ENCODE data around the gene KLHL26.

The KLHL26 gene

DNA sequence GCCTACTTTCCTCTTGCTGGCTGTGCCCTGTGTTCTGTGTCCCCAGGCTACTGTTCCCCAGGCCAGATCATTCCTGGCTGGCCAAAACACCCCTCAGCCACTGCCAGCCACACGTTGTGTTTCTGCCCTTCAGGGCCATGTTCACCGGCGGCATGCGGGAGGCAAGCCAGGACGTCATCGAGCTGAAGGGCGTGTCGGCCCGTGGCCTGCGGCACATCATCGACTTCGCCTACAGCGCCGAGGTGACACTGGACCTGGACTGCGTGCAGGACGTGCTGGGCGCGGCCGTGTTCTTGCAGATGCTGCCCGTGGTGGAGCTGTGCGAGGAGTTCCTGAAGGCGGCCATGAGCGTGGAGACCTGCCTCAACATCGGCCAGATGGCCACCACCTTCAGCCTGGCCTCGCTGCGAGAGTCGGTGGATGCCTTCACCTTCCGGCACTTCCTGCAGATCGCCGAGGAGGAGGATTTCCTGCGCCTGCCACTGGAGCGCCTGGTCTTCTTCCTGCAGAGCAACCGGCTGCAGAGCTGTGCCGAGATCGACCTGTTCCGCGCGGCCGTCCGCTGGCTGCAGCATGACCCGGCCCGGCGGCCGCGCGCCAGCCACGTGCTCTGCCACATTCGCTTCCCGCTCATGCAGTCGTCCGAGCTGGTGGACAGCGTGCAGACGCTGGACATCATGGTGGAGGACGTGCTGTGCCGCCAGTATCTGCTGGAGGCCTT is 30.9 kb downstream of the KLHL26 start:
- Mint-ChIP-seq H3K9me3 (no peaks in the 10 kb centered on the region), H3K27me3 (ENCODE audit: low read depth, poor library complexity) (no peaks in the 10 kb centered on the region), H3K4me3 (no peak overlapping the region), H3K36me3 (ENCODE audit: low read depth) (peaks cover 15% of the 10 kb centered on the region), H3K4me1 (peaks cover 49% of the 10 kb centered on the region), H3K27ac (no peak overlapping the region)
- no peak for DNase-seq
- TF ChIP-seq, protein P1, sequence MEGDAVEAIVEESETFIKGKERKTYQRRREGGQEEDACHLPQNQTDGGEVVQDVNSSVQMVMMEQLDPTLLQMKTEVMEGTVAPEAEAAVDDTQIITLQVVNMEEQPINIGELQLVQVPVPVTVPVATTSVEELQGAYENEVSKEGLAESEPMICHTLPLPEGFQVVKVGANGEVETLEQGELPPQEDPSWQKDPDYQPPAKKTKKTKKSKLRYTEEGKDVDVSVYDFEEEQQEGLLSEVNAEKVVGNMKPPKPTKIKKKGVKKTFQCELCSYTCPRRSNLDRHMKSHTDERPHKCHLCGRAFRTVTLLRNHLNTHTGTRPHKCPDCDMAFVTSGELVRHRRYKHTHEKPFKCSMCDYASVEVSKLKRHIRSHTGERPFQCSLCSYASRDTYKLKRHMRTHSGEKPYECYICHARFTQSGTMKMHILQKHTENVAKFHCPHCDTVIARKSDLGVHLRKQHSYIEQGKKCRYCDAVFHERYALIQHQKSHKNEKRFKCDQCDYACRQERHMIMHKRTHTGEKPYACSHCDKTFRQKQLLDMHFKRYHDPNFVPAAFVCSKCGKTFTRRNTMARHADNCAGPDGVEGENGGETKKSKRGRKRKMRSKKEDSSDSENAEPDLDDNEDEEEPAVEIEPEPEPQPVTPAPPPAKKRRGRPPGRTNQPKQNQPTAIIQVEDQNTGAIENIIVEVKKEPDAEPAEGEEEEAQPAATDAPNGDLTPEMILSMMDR (IDR thresholded peaks at IDR 0.05): no peak

DNA sequence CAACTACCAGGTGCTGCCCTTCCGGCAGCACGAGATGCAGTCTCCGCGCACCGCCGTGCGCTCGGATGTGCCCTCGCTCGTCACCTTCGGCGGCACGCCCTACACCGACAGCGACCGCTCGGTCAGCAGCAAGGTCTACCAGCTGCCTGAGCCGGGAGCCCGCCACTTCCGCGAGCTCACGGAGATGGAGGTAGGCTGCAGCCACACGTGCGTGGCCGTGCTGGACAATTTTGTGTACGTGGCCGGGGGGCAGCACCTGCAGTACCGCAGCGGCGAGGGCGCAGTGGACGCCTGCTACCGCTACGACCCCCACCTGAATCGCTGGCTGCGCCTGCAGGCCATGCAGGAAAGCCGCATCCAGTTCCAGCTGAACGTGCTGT is 31.4 kb downstream of the KLHL26 start:
- Mint-ChIP-seq H3K4me1 (peaks cover 44% of the 10 kb centered on the region), H3K27ac (no peak overlapping the region), H3K4me3 (no peak overlapping the region), H3K9me3 (no peaks in the 10 kb centered on the region), H3K36me3 (ENCODE audit: low read depth) (peaks cover 15% of the 10 kb centered on the region), H3K27me3 (ENCODE audit: low read depth, poor library complexity) (no peaks in the 10 kb centered on the region)
- no peak for DNase-seq
- TF ChIP-seq, protein P1 (IDR thresholded peaks at IDR 0.05): no peak

DNA sequence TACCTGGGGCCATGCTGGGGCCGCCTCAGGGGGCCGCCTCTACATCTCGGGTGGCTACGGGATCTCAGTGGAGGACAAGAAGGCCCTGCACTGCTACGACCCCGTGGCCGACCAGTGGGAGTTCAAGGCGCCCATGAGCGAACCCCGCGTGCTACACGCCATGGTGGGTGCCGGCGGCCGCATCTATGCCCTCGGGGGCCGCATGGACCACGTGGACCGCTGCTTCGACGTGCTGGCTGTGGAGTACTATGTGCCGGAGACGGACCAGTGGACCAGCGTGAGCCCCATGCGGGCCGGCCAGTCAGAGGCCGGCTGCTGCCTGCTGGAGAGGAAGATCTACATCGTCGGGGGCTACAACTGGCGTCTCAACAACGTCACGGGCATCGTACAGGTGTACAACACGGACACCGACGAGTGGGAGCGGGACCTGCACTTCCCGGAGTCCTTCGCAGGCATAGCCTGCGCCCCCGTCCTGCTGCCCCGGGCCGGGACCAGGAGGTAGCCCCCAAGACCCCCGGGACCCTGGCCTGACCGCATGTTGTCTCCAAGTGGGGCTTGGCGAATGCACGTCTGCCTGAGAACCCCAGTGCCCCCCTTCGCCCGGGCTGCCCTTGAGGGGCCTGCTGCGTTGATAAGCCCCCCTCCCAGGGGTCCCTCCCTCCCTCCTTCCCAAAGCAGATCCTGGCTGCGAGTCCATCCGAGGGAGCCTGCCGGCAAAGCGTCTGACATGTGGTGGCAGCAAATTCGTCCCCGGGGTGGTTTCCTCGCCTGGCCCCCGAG is 32.1 kb downstream of the KLHL26 start:
- no peak for DNase-seq
- Mint-ChIP-seq H3K27me3 (ENCODE audit: low read depth, poor library complexity) (no peaks in the 10 kb centered on the region), H3K4me3 (no peak overlapping the region), H3K36me3 (ENCODE audit: low read depth) (peaks cover 15% of the 10 kb centered on the region), H3K4me1 (peaks cover 37% of the 10 kb centered on the region), H3K9me3 (no peaks in the 10 kb centered on the region), H3K27ac (no peak overlapping the region)
- TF ChIP-seq, protein P1 (IDR thresholded peaks at IDR 0.05): no peak

DNA sequence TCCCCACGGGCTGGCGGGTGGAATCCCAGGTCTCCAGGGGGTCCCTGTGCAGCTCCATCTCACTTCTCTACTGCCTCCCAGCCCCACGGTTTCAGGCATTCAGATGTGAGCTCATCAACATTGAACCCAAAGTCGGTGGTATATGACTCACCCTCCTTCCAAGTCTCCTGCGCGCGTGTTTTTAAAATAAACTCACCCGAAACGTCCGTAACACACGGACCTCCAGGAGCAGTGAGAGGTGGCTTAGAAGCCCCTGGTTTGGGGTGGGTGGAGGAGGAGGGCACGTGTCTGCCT is 32.6 kb downstream of the KLHL26 start:
- TF ChIP-seq, protein P1 (IDR thresholded peaks at IDR 0.05): no peak
- Mint-ChIP-seq H3K9me3 (no peaks in the 10 kb centered on the region), H3K27ac (no peak overlapping the region), H3K4me3 (no peak overlapping the region), H3K4me1 (peaks cover 34% of the 10 kb centered on the region), H3K27me3 (ENCODE audit: low read depth, poor library complexity) (no peaks in the 10 kb centered on the region), H3K36me3 (ENCODE audit: low read depth) (peaks cover 15% of the 10 kb centered on the region)
- no peak for DNase-seq

DNA sequence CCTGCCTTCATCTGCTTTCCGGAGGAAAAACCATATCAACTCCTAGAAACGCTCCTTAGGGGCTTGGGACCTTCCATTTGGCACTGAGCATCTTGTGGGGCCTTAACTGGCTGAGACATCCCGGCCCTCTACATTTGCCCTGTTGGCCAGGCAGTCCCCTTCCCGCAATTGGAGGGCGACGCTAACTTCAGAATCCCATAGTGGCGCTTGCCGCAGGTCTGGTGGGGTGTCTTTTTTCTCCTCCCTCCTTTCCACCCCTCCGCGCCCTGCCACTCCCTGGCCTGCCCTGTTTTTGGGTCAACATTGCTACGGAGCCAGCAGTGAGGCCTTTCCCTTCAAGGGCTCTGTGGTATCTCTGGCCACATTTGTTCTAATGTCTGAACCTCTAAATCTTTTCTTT is 33.1 kb downstream of the KLHL26 start:
- no peak overlapping the region for H3K4me3 Mint-ChIP-seq
- no peaks in the 10 kb centered on the region for H3K9me3 Mint-ChIP-seq
- H3K4me1 Mint-ChIP-seq: peaks cover 34% of the 10 kb centered on the region
- H3K27ac Mint-ChIP-seq: peak overlapping the region; percentile 11
- no peak for DNase-seq
- TF ChIP-seq, protein P1 (IDR thresholded peaks at IDR 0.05): no peak
- H3K36me3 Mint-ChIP-seq (ENCODE audit: low read depth): peaks cover 15% of the 10 kb centered on the region
- H3K27me3 Mint-ChIP-seq (ENCODE audit: low read depth, poor library complexity): no peaks in the 10 kb centered on the region

DNA sequence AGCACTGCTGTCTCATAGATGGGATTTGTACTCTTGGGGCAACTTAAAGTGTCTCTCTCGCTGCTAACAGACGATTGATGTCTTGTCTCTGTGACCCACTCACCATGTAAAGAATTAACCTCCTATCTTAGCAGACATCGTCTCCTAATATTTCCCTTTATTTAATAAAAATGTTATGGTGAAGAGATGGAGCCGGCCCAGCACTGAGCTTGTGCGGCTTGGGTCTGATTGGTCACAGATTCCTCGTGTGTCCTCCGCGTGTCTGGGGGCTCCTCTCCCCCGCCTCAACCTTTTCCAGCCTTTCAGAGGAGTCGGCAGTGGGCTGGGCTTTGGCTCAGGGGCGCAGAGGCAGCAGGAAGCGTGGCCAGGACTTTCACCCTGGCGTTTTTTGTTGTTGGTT is 33.5 kb downstream of the KLHL26 start:
- TF ChIP-seq, protein P1 (IDR thresholded peaks at IDR 0.05): no peak

More for the DNA sequence above, 33.5 kb downstream of the KLHL26 start:
- Mint-ChIP-seq H3K9me3 (no peaks in the 10 kb centered on the region), H3K4me1 (peaks cover 34% of the 10 kb centered on the region), H3K27me3 (ENCODE audit: low read depth, poor library complexity) (no peaks in the 10 kb centered on the region), H3K36me3 (ENCODE audit: low read depth) (peaks cover 15% of the 10 kb centered on the region), H3K4me3 (no peak overlapping the region), H3K27ac (peak overlapping the region; percentile 11)
- DNase-seq: no peak

Measured in nephron progenitor cell (in vitro differentiated cells).